ENCODE results near the gene C2orf92.
A peak's percentile ranks its signal among the peaks of the same experiment; 100 is the strongest.

Gene C2orf92

DNA sequence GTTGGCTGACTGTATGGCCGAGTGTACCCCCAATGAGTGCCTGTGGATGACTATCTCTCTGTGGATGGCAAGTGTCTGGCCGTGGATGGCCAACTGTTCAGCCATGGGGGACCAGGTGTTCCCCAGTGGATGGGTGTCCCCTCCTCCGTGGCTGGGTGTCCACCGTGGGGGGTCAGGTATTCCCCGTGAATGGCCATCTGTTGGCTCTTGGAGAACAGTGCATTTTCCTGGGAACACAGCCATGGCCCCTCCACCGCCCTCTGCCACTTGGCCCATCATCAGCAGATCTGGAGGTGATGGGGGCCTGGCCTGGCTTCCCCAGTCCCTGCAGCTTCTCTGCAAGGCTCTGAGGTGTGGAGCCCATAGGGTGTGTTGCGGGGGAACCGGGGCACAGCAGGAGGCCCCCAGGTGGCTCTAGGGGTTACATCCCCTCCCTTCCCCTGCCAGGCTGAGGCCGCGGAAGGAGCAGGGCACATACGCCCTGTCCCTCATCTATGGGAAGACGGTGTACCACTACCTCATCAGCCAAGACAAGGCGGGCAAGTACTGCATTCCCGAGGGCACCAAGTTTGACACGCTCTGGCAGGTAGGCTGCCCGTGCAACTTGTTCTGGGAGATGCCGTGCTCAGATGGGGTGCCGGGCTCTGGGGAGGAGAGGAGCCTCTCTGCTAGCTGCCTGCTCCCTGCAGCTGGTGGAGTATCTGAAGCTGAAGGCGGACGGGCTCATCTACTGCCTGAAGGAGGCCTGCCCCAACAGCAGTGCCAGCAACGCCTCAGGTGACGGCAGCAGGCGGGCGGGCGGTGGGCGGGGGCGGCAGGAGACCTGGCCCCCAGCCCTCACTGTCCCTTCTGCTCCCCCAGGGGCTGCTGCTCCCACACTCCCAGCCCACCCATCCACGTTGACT is 63.2 kb downstream of the C2orf92 start:
- DNase-seq = no peak

DNA sequence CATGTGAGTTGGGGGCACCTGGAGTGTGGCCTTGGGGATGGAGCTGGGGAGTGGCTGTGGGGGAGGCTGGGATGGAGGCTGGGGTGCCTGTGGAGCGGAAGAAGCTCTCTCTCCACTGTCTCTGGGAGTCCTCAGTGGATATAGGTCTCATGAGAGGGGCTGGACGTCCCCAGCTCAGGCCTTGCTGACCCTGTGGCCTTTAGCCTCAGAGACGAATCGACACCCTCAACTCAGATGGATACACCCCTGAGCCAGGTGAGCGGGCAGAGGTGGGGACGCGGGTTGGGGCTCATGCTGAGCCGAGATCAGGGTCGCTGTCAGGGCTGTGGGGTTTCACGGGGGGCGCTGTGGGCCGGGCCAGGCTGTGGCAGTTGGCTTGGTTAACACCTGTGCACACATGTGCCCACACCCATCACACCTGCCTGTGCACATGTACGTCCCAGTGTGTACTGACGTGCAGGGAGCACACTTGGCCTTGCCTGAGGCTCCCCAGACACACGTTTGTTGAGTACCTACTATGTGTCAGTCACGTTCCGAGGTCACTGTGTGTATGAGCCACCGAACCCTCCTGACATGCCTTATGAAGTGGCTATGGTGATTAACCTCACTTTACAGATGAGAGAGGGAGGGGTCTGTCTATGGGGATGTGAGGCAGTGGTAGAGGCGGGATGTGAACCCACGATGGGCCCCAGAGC is 64.0 kb downstream of the C2orf92 start:
- DNase-seq = no peak

DNA sequence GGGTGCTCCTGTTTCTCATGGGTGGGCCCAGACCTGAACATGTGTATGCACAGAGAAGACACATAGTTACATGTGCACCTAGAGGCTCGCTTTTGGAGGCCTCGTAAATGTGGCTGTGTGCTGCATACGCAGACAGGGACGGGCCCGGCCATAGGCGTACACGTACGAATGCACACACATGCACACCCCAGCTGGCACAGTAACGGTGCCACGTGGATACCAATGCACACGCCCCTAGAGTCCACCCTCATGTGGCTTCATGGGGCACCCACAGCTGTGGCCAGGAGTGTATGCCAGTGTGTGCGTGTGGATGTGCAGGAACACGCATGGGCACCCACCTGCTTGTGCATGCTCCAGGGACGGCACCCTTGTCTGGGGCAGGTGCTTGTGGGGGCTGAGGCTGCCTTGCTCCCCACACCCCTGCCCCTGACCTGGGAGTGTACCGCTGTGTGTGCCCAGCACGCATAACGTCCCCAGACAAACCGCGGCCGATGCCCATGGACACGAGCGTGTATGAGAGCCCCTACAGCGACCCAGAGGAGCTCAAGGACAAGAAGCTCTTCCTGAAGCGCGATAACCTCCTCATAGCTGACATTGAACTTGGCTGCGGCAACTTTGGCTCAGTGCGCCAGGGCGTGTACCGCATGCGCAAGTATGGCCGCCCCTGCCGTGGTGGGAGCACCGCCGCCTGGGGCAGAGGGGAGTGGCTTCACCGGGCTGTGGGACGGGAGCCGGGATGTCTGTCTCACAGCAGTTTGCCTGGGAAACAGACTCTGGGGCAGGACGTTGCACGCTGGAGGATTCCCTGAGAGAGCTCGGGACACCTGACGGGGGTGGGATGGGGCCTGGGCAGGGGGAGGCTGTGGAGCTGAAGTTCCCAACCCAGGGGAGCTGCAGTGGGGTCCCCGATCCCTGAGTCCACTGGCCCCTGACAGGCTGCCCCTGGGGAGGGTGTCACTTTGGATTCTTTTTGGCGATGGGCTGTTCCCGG is 64.8 kb downstream of the C2orf92 start:
- DNase-seq = no peak

DNA sequence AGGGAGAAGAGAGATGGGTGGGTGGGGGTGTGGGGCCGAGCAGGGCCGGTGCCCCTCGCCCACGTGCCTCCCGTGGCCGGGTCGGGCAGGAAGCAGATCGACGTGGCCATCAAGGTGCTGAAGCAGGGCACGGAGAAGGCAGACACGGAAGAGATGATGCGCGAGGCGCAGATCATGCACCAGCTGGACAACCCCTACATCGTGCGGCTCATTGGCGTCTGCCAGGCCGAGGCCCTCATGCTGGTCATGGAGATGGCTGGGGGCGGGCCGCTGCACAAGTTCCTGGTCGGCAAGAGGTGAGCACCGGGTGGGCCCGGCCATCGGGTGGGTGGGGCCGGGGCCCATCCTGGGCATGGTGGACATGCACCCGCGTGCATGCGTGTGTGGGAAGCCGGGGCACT is 65.6 kb downstream of the C2orf92 start:
- no peak for DNase-seq

DNA sequence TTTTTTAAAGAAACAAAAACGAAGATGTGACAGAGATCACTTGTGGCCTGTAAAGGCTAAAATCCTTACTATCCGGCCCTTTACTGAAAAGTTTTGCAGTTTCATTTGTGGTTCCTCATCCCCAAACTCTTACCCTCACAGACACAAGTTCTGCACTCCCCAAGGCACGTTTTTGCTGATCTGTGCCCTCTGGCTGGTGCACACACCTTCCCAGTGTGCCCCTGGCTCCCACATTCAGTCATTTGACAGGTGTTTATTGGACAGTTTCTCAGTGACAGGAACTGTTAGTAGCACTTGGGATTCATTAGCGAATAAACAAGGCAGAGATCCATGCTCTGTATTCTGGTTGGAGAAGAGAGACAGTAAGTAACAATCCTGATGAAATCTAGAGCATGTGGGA is 66.7 kb downstream of the C2orf92 start:
- no peak for DNase-seq

DNA sequence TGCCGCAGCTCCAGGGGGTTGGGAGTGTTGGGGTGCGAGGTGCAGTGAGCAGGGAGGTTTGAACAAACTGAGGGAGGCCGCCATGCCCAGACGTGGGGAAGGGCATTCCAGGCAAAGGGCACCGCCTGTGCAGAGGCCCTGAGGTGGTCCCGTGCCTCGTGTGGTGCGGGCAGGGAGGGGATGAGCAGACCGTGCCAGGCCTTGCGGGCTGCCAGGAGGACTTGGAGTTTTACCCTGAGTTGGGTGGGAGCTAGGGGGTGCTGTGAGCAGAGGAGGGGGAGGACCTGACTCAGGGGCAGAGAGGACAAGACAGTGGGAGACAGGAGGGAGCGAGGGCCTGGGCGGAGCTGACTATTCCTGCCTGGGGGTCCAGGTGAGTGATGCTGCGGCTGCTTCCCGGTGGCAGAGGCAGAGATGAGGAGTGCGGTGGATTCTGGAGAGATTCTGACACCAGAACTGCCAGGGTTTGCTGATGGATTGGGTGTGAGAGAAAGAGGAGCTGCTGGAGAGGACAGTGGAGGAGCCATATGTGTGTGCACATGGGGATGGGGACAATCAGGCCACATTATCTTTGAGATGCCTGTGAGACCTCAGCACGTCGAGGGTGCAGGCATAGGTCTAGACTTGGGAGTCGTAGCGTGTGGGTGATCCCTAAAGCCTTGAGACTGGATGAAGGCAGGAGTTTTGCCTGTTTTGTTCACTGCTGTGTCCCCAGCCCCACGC is 67.3 kb downstream of the C2orf92 start:
- DNase-seq = no peak

DNA sequence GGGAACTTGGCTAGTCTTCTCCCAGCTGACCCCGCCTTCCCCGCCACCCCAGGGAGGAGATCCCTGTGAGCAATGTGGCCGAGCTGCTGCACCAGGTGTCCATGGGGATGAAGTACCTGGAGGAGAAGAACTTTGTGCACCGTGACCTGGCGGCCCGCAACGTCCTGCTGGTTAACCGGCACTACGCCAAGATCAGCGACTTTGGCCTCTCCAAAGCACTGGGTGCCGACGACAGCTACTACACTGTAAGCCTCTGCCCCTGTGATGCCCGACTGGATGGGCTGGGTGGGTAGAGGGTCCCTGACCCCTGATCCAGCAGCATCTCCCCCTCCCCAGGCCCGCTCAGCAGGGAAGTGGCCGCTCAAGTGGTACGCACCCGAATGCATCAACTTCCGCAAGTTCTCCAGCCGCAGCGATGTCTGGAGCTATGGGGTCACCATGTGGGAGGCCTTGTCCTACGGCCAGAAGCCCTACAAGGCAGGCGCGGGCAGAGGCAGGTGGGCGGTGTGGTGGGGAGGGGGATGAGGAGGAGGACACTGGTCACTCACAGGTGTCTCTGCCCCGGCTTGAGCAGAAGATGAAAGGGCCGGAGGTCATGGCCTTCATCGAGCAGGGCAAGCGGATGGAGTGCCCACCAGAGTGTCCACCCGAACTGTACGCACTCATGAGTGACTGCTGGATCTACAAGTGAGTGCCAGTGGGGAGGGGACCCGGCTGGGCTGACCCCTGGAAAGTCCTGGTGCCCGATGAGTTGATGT is 68.1 kb downstream of the C2orf92 start:
- no peak for DNase-seq

DNA sequence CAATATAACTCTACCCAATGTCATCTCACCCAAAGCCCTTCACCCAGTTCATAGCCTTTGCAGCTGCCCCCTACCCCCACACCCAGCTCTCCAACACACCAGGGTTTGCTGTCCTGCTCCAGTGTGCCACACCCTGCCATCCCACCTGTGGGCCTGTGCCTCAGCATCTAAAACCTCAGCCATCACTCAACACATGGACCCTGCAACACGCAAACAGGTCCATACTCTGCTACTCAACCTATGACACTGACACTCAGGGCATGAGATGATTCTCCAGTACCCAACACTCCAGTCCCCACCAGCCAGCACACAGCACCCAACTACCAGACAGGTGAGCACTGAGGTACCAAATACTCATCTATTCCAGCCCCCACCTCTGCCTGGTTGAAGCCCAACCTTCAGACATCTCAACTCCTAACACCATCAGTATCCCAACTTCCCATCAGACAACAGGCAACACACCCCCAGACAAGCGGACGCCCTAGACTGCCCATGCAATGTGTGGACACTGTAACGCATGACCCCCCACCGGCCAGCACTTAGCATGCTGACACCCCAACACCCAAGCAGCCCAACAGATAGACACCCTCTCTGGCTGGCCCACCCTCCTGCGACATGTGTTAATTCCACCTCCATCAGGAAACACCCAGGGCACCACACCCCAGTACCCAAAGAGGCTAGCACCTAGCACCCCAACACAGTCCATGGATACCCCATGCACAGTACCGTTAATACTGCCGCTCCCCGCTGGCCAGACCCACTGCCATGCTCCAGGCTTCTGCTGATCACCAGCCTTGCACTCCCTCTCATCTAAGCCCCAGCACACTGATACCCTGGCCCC is 68.9 kb downstream of the C2orf92 start:
- no peak for DNase-seq

DNA sequence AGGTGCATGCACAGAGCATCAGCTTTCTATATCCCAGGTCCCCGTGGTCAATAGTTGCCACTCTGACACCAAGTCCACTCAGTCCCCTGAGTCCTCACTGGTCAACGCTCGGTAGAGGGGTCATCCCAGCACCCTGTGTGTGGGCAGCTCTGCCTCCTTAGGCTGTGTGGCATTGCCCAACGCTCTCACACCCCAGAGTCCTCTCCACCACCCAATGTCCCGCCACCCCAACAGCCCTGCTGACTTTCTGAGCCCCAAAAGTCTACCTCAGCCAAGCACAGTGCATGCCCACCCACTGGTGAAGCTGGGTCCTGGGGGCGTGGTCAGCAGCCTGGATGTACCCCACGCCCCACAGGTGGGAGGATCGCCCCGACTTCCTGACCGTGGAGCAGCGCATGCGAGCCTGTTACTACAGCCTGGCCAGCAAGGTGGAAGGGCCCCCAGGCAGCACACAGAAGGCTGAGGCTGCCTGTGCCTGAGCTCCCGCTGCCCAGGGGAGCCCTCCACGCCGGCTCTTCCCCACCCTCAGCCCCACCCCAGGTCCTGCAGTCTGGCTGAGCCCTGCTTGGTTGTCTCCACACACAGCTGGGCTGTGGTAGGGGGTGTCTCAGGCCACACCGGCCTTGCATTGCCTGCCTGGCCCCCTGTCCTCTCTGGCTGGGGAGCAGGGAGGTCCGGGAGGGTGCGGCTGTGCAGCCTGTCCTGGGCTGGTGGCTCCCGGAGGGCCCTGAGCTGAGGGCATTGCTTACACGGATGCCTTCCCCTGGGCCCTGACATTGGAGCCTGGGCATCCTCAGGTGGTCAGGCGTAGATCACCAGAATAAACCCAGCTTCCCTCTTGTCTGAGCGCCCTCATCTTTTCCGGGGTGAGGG is 69.7 kb downstream of the C2orf92 start:
- DNase-seq = no peak

DNA sequence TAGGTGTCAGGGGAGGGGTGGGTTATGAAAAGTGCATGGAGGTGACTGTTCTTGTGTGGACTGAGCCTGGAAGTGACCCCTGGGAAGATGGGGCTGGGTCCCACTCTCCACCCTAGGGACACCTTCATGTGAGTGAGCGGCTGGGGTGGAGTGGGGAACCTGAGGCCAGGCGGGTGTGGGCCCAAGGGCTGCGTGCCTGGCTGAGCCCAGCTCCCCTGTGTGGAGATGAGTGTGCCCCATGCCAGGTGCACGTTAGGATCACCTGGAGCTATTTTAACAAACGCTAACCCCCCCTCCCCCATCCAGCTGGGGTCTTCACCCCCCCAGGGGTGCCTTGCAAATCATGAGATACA is 70.4 kb downstream of the C2orf92 start:
- DNase-seq = no peak

DNA sequence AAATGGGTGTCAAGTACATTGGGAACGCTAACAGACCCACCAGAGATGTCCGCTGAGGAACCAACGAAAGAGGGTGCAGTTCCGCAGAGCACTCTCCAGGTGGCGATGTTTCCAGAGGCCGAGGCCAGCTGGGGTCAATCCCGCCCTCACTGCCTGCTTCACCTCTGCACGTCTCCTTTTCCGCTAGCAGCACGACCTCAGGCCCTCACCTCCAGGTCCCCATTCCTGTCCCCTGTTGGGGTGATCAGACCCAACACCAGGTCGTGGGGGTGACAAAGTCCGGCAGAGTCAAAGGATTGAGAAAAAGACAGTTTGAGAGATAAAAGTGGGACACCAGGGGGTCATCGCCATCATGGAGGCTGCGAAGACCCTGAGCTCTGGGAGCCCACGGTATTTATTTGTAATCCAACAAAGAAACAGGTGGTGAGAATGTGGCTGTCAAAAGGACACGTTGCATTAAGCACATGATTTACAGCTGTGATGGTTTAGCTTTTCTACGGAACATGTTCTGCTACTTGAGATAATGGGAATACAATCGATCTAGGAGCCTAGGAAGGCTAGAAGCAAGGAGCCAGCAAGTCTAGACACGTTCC is 71.2 kb downstream of the C2orf92 start:
- DNase-seq = peak; percentile 93

DNA sequence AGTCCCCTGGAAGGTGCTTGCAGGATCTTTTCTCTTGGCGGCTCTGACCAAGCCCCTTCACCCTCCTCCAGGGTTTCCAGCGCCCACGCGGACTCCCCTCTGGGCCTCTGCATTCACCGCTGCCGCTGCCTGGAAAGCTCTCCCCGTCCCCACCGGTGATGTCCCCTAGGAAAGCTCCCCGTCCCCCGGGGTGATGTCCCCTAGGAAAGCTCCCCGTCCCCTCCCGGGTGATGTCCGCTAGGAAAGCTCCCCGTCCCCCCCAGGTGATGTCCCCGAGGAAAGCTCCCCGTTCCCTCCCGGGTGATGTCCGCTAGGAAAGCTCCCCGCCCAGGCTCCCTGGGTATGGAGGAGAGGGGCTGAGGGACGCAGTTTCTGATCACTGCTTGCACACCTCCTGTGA is 71.7 kb downstream of the C2orf92 start:
- DNase-seq = no peak

DNA sequence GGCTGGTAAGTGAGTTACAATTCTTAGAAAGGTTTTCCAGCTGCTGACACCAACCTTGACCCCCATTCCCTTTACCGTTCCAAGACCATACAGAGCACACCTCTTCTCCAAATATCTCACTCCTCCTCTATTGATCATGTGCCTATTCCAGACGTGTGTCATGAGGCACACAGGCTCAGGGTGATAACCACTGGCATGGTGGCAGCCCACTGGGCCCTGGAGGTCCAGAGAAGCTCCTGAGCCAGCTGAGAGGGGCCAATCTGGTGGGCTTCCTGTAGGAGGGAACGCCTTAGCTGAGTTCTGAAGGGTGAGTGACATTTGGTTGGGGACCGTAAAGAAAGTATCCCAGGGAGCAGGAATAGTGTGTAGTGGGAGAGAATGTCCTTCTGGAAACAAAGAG is 72.2 kb downstream of the C2orf92 start:
- no peak for DNase-seq

DNA sequence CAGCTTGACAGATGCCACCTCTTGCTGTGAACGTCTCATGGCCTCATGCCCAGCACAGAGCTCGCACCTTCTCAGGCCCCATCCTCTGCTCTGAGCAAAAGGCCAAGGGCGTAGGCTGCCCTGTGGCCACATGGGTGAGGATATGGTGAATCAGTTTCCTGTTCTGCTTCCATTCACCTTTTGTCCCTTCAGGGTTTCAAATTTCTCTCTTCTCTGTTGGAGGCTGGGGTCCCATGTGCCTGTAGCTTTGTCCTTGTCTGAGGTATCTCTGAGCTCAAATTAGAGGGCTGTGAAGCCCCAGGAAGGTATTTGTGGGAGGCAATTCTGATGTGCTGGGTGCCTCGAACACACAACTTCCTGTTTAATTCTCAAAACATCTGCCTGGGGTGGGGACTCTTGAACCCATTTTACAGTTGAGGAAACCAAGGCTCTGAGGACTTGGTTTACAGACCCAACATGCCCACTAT is 72.9 kb downstream of the C2orf92 start:
- no peak for DNase-seq

DNA sequence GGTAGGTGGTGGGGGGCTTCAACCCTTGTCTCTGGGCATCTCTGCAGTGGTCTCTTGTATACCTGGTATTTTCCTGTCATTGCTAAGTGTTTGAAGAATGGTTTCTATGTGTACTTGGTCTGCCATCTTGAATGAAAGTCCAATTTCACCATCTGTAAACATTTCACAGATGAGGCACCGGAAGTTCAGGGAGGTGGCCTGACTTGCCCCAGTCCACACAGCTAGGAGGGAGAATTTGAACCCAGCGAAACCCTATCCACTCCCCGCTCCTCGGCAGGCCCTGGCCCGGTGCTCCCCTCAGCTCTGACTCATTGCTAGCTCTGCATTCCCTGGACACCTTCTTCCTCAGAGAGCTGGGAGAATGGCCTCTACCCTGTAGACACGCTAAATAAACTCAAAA is 74.4 kb downstream of the C2orf92 start:
- DNase-seq = no peak

DNA sequence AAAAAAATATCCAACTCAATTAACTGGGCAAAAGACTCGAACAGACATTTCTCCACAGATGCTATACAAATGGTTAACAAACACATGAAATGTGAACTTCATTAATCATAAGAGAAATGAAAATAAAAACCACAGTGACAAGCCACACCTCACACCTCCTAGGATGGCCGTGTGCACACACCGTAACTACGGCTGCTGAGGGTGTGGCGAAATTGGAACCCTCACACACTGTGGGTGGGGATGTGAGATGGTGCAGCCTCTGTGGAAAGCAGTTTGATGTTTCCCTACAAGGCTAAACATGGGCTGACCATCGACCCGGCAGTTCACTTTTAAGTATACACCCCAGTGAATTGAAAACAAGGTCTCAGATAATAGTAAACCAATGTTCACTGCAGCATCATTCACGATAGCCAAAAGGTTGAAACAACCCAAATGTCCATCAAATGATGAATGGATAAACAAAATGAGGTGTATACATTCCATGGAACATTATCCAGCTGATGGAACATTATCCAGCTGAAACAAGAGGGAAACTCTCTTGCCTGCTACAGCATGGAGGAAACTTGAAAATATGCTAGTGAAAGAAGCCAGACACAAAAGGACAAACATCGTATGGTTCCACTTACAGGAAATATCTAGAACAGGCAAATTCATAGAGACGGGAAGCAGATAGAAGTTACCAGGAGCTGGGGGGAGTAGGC is 76.1 kb downstream of the C2orf92 start:
- DNase-seq = no peak

DNA sequence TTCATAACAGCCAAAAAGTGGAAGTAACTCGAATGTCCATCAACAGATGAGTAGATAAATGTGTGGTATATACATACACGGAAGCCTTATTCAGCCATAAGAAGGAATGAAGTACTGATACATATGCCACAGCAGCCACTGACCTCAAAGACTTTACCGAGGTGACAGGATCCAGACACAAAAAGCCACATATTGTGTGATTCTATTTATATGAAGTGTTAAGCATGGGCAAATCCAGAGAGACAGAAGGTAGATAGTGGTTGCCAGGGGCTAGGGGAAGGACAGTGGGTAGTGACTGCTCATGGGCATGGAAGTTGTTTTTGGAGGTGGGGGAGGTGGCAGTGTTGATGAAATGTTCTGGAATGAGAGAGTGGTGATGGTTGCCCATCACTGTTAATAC is 77.8 kb downstream of the C2orf92 start:
- DNase-seq = no peak

DNA sequence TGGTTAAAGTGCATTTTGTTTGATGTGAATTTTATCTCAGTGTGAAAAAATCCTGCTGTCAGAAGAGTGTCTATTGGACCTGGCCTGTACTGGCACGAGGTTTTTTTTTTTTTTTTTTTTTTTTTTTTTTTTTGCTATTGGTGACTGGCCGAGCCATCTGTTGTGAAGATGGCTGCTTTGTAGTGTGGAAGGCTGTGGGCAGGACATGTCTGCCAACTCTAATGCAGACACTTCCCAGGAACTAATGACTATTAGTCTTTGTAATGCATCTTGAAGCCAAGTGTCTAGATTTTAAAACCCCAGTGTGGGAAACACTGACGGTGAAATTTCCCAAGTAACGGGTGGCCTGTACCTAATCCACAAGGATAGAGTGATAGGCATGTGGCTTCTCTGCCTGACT is 78.2 kb downstream of the C2orf92 start:
- DNase-seq = no peak

DNA sequence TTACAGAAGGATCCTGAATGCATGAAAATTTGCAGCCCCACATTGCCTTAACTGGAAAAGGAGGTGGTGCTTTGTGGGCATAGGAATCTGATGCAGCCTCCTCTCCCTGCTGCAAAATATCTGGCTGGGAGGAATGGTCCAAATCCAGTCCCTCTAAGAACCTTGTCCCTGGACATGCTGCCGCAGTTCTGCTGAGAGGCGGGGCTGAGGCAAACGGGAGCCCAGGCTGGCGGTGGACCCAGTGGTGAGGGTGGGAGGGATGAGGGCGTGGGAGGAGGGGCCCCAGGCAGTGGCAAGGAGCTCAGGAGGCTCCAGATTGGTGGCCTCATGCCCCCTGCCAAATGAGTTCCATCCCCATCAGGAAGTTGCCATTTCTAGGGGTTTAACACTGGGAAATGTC is 80.1 kb downstream of the C2orf92 start:
- no peak for DNase-seq

All from NCI-H1417 treated with DMSO at 0.1 percent for 48 hours (cell line).